GM19035 (cell line): ENCODE measurements around the gene HTR7.
"Not testable (repeated sequence)": the region's sequence is repeated elsewhere in the genome, so short reads cannot be mapped to it uniquely, and the experiment has no call there.

Experiments used
- ATAC-seq: cut with Tn5 transposase; IDR thresholded peaks from one replicate; pipeline ENCODE4 v1.9.1; 2021; ENCODE audit not compliant: unreplicated experiment

Gene HTR7

DNA sequence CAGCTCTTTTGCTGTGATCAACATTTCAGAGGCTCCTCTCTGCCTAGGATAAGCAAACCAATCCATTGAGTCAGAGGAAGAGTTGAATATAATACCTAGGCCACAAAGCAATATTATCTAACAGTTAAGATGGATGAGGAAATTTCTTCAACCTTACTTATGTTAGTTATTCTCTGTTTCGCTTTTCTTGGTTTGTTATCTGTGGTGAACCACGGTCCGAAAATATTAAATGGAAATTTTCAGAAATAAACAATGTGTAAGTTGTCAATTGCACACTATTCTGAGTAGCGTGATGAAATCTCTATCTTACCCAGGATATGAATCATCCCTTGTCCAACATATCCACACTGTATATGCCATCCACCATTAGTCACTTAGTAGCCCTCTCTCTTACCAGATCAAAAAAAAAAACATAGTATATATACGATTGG, 1.5 kb upstream of the HTR7 start:
- no peak for ATAC-seq

GRCh38 chr10:90858461-90858968, 676 bp upstream of the HTR7 start:
- no peak for ATAC-seq

DNA sequence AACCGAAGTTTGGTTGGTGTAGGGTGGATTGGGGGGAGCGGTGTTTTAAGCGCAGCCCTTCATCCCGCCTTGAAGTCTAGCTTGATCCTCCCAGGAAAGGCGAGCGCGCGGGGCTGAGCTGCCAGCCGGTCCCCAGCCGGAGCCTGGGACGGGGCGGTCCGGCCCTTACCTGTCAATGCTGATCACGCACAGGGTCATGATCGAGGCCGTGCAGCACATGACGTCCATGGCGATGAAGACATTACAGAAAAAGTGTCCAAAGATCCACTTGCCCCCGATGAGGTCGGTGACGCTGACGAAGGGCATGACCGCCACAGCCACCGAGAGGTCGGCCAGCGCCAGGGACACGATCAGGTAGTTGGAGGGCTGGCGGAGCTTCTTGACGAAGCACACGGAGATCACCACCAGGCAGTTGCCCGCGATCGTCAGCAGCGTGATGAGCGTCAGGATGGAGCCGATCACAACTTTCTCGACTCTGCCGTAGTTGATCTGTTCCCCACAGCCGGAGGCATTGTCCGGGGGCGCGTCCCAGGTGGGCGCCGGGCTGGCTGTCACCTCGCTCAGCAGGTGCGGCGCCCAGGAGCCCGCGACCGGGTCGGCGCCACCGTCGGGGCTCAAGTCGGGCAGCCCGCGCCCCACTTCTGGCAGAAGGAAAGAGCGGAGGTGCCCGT, 740 bp downstream of the HTR7 start:
- ATAC-seq = no peak

DNA sequence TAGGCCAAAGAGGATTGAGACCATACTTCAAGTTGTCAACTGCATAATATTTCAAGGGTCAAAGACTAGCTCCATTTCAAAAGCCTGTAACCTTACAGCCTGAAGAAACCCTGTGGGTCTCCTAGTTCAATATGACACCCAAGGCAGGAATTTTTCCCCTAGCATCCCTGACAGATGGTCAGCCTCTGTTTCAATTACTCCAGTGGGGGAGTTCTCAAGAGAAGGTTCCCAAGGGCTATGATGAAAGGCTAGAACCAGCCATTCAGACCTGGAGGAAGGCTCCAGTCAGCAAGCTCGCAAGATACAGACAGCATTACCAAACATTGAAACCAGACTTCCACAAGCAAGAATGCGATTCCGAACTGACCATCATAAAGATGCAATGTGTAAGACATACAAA, 1.6 kb downstream of the HTR7 start:
- ATAC-seq = no peak

DNA sequence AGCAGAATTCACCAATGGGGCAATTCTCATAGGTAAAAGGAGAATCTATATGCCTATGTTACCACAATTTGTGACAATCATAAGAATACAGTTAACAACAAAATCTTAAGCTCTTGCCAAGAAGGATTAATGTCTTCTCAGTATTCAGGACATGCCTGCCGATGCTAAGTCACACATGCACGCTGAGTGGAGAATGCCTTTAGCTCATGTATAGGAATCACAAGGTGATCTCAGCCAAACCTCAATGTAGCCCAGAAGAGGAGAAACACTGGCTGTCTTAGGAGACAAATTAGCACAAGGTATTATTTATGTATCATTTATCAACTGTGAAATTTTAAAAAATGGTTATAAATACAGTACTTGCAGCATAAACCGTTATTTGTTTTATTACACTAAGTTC, 2.7 kb downstream of the HTR7 start:
- ATAC-seq = no peak

DNA sequence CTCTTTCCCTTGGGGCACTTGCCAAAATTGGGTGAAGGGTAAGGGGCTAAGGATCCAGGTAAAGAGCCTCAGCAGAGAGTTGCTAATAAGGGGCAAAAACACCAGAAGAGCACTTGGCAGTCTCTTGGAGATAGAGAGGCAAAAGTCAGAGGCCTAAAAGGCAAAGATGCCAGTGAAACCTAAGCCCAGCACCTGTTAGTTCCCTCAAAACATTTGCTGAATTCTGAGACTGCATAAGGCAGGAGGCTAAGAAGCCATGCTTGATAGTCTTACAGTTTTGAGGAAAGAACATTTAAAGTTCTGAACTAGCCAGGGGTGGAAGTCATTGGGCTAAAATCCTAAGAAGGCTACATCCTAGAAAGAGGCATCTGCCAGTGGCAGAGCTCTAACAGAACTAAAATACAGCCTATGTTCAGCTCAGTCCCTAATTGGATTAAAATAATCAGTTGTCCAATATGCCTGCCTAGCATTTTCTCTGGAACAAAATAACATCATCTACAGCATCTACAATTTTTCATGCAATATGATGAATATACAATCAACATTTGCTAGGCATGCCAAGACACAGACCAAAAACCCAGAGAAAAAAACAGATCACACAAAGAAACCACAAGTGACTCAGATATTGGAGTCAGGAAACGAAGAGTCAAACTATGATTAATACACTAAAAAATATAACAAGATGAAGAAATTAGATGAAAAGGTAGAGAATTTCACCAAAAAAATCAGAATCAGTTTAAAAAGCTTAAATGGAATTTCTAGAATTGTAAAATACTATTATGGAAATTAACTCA, 7.7 kb downstream of the HTR7 start:
- no peak for ATAC-seq

- no peak for ATAC-seq
These were observed 10.4 kb downstream of the HTR7 start for GRCh38 chr10:90847436-90847835.

DNA sequence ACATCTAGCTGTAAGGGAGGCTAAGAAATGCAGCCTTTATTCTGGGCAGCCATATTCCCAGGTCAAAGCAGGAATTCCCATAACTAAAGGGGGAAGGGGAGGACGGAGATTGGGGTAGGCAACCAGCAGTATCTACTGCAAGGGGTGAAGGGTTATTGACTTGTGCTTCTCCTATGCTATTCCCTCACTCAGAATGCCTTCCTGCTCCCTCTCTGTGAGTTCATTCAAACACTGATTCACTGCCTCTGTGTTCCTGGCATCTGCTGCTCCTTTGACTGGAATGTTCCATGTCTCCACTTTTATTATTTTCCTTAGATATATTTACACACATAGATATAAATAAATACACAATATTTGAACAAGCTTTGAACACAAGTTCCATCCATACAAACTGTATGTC, 11.1 kb downstream of the HTR7 start:
- ATAC-seq = no peak

DNA sequence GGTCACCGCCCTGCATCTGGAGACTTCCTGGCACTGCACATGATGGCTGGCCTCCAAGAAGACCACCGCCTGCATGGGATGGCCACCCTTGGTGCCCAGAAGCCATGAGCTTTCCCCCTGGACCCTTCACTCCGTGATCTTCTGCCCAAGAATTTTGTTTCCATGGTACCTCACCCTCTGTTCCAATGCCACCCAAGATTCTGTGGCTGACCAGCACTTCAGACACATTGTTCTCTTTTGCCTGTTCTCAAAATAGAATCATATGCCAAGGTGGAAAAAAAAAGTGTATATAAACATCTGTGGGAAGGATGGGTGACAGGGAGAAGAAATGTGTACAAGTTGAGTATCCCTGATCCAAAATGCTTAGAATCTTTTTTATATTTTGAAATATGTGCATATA, 12.1 kb downstream of the HTR7 start:
- ATAC-seq = no peak

DNA sequence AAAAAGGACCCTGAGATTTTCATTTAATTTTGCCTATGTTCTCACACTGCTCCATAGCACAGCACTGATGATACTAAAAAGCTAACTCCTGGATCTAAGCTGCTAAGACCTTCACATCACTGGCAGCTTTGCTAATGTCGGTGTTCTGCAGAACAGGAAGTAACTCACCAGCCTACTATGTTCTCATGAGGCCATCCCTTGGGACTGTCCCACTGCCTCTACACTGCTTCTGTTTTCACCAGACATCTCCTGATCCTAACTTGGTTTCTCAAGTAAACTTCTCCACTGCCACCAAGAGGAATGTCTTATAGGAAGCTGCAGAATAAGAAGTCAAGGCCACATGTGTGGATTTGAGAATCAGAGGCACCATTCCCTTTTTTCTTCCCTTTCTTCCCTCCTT, 15.1 kb downstream of the HTR7 start:
- no peak for ATAC-seq

DNA sequence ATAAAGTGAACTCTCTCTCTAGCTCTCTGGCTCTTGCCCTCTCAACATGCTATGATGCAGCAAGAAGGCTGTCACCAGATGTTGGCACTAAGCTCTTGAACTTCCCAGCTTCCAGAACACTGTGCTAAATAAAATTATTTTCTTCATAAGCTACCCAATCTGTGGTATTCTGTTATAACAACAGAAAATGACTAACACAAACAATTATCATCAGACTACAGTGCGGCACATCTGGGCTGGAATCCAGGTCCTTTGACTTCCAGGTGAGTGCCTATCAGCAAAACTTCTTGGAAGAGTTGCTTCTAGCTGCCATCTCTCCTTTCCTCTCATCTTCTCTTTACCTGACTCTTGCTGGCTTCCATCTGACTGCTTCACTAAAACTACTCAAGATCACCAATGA, 20.4 kb downstream of the HTR7 start:
- no peak for ATAC-seq

- no peak for ATAC-seq
These were observed 23.5 kb downstream of the HTR7 start for GRCh38 chr10:90834326-90834725.

DNA sequence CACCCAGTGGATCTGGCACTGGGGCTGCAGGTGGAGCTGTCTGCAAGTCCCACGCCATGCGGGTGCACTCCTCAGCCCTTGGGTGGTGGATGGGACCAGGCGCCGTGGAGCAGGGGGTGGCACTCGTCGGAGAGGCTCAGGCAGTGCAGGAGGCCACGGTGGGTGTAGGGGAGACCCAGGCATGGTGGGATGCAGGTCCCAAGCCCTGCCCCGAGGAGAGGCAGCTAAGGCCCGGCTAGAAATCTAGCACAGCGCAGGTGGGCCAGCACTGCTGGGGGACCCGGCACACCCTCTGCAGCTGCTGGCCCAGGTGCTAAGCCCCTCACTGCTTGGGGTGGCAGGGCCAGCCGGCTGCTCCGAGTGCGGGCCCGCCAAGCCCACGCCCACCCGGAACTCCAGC, 25.7 kb downstream of the HTR7 start:
- ATAC-seq = no peak

DNA sequence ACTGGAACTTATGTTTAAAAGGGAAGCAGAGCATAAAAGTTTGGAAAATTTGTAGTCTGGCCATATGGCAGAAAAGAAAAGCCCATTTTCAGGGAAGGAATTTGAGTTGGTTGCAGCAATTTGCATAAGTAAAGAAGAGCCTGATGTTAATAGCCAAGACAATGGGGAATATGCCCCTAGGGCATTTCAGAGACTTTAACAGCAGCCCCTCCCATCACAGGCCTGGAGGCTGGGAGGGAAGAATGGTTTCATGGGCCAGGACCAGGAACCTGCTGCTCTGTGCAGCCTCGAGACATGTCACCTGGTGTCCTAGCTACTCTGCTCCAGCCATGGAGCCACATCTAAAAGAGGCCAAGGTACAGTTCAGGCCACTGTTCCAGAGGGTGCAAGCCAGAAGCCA, 35.3 kb downstream of the HTR7 start:
- no peak for ATAC-seq

GRCh38 chr10:90821864-90822263, 36.0 kb downstream of the HTR7 start:
- not testable (repeated sequence) for ATAC-seq

DNA sequence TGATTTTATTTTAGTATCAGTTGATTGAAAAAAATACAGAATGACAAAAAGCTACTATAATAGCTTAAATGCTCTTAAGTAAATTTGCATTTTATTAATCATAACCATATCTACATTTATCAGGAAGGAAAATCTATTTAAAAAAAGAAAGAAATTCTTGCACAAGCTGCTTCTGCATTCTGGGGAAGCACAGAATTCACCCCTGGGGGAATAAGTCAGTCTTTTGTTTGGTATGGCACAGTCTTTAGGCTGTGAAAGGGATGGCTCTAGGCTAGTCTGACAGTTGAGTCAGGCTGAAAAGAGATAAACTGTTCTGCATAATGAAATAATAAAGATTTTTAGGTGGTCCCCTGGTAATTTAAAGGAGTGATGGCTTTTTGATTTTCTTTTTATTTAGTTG, 37.9 kb downstream of the HTR7 start:
- ATAC-seq = no peak

DNA sequence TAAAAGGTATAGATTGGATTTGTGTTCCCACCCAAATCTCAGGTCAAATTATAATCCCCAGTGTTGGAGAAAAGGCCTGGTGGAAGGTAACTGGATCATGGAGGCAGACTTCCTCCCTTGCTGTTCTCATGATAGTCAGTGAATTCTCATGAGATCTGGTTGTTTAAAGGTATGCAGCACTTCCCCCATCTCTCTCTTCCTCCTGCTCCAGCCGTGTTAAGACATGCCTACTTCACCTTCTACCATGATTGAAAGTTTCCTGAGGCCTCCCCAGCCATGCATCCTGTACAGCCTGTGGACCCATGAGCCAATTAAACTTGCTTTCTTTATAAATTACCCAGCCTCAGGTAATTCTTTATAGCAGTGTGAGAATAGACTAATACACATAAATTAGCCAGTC, 39.1 kb downstream of the HTR7 start:
- no peak for ATAC-seq

GRCh38 chr10:90817128-90817889, 40.5 kb downstream of the HTR7 start:
- no peak for ATAC-seq

- ATAC-seq = no peak
These were observed 41.4 kb downstream of the HTR7 start for GRCh38 chr10:90816466-90816865.

DNA sequence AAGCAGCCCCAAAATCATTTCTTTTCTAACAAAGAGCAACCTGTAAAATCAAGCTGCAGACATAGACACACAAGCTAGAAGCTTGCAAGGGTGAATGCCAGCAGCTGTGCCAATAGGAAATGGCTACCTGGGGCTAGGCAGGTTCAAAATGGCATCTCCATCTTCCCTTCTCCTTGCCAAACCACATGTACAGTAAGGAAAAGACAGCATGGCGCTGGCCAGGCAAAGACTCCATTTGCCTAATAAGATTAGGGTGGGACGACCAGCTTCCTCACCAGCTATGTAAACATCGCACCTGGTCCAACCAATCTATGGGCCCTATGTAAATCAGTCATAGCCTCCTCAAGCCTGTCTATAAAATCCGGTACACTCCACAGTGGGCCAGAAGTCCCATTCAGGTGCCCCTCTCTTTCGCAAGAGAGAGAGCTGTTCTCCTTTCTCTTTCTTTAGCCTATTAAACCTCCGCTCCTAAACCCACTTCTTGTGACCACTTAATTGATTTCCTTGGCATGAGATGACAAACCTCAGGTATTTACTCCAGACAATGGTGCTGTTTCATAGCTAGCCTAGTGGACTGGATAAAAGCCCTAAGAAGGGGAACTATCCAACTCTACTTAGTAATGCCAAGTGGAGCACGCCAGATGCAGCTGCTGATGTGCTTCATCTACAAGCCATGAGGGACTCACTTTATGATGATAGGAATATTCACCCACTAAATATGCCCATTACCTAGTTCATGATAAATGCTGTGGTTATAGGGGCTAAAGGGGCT, 44.1 kb downstream of the HTR7 start:
- no peak for ATAC-seq

DNA sequence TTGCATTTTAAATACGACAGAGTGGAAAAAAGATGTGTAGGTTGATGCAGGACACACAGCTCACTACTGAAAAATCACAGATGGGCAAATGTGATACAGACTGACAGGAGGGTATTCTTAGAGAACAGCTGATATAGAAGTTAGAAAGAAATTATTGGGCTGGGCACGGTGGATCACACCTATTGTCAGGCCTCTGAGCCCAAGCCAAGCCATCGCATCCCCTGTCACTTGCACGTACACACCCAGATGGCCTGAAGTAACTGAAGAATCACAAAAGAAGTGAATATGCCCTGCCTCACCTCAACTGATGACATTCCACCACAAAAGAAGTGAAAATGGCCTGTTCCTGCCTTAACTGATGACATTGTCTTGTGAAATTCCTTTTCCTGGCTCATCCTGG, 50.7 kb downstream of the HTR7 start:
- ATAC-seq = not testable (repeated sequence)
